Measurements from ENCODE around the gene NOL8.

DNA sequence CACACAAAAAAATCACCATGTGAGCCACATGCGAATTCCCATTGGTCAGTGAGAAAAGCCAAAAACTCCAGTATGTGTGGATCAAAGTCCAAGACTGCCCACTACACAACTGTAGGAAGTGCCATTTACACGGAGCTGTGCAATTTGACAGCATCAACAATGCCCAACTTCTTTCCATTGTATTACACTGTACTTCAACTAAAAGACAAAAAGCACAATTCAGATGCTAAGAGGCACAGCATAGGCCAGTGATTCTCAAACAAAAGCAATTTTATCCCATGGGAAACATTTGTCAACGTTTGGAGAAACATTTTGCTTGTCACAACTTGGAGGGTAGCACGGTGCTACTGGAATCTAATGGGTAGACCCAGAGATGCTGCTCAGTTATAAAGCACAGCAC is 71.5 kb downstream of the NOL8 start:
- TF ChIP-seq, protein P1, sequence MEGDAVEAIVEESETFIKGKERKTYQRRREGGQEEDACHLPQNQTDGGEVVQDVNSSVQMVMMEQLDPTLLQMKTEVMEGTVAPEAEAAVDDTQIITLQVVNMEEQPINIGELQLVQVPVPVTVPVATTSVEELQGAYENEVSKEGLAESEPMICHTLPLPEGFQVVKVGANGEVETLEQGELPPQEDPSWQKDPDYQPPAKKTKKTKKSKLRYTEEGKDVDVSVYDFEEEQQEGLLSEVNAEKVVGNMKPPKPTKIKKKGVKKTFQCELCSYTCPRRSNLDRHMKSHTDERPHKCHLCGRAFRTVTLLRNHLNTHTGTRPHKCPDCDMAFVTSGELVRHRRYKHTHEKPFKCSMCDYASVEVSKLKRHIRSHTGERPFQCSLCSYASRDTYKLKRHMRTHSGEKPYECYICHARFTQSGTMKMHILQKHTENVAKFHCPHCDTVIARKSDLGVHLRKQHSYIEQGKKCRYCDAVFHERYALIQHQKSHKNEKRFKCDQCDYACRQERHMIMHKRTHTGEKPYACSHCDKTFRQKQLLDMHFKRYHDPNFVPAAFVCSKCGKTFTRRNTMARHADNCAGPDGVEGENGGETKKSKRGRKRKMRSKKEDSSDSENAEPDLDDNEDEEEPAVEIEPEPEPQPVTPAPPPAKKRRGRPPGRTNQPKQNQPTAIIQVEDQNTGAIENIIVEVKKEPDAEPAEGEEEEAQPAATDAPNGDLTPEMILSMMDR (optimal IDR thresholded peaks at IDR 0.05 in 1 of 3, IDR thresholded peaks at IDR 0.05 in 1 of 3, conservative IDR thresholded peaks at IDR 0.05 in 1 of 3; ENCODE audit: extremely low read depth in 1 of 3, insufficient read depth in 2 of 3, low read length in 3 of 3): no peak
- TF ChIP-seq EZH2 (IDR thresholded peaks at IDR 0.05; ENCODE audit: low read length): no peak
